Embryonic facial prominence (tissue), 1 donor: ENCODE data around the gene OTOP1.
"Not testable (repeated sequence)": the region's sequence is repeated elsewhere in the genome, so short reads cannot be mapped to it uniquely, and the experiment has no call there.

Experiments
- DNase-seq: peaks from one replicate; pipeline ENCODE4 v3.0.0-alpha.2; 2016; ENCODE audit errors: extremely low spot score

Gene OTOP1

GRCh38 chr4:4162186-4162585 is 64.5 kb downstream of the OTOP1 start:
- not testable (repeated sequence) for DNase-seq

GRCh38 chr4:4160956-4161665 is 65.6 kb downstream of the OTOP1 start:
- not testable (repeated sequence) for DNase-seq

GRCh38 chr4:4145622-4146021 is 81.1 kb downstream of the OTOP1 start:
- DNase-seq = not testable (repeated sequence)

GRCh38 chr4:4143376-4143775 is 83.4 kb downstream of the OTOP1 start:
- not testable (repeated sequence) for DNase-seq

GRCh38 chr4:4142679-4143078 is 84.0 kb downstream of the OTOP1 start:
- not testable (repeated sequence) for DNase-seq

GRCh38 chr4:4141186-4141585 is 85.5 kb downstream of the OTOP1 start:
- DNase-seq = not testable (repeated sequence)
